EH (cell line): ENCODE measurements around the gene KL.

Source experiments
- DNase-seq: peaks from one replicate; pipeline ENCODE4 v3.0.0-alpha.2; 2015; ENCODE audit warnings: low read depth

Gene KL

GRCh38 chr13:33111414-33112110 is 95.3 kb downstream of the KL start:
- DNase-seq, result peak; percentile 71

DNA sequence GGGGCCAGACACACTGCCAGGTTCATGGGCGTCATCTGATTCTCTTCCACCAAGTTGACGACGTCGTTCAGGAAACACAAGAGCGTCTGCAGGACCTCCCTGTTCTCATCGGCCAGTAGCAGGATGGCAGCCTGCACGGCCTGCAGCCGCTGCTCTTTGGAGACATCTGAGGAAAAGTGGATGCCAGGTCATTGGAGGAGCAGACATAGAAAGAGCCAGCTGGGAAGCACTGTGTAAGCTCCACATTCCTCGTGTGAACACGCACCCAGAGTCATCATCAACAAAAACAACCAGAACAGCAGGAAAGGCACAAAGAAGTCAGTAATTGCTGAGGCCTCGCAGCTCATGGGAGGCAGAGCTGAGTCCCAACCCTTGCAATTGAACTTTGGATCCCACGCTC is 96.5 kb downstream of the KL start:
- peak; percentile 63 for DNase-seq

DNA sequence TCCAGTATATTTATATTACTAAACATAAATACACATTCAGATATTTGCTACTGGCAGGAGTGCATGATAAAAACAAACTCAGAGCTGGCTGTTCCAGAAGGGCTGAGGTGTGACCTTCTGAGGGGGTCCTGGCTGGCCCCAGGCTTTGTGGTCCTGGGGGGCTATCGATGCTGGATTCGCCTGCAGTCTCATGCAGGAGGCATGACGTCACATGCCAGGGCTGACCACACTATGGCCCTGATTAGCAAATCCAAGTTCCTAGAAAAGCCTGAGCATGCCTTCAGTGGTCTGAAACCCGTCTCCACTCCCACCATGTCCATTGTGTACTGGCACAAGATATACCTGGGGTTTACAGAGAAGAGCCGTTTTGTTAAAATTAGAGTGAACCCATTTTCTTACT is 97.9 kb downstream of the KL start:
- no peak for DNase-seq

DNA sequence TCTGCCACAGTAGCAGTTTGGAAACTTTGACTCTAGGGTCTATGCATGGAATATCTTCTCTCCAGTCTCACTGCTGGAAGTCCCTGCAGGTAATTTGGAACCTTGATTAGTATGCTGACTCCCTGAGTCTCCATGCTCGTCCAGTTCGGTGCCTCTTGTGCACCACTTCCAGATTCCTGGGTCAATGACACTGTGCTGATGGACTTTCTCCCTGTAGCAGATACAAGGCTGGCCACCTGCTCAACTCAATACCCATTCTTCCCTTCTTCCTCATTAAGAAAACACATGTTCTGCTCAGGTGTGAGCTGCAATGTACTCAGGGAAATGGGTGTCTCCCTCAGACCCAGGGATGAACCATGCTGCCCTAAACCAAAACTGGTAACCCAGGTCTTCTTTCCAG is 99.1 kb downstream of the KL start:
- DNase-seq, result no peak
